GM21367 (cell line): ENCODE results near the gene ZBTB49.
A peak's percentile ranks its signal among the peaks of the same experiment; 100 is the strongest.
"Not testable (repeated sequence)": the region's sequence is repeated elsewhere in the genome, so short reads cannot be mapped to it uniquely, and the experiment has no call there.

Experiments
- ATAC-seq: cut with Tn5 transposase; IDR thresholded peaks from one replicate; pipeline ENCODE4 v1.9.1; 2021; ENCODE audit not compliant: unreplicated experiment

The ZBTB49 gene

GRCh38 chr4:4289941-4290850 lies at the start of gene ZBTB49, which contains the start of gene LYAR:
ZBTB49 (plus strand) TSS chr4:4290251; CDS start chr4:4299946, 9,695 bp downstream.
LYAR (minus strand) TSS chr4:4290154; CDS start chr4:4283742, 6,412 bp downstream.
- ATAC-seq: peak; percentile 87

- no peak for ATAC-seq
These were observed 44.9 kb upstream of the ZBTB49 start for GRCh38 chr4:4245172-4245571.

- no peak for ATAC-seq
These were observed 42.4 kb upstream of the ZBTB49 start for GRCh38 chr4:4247696-4248028.

GRCh38 chr4:4248029-4248884 lies 41.8 kb upstream of the ZBTB49 start, which contains the start of gene TMEM128:
TMEM128 (minus strand) TSS chr4:4248223; CDS start chr4:4248202, 21 bp downstream.
- peak; percentile 94 for ATAC-seq

GRCh38 chr4:4248885-4249203 lies 41.2 kb upstream of the ZBTB49 start:
- ATAC-seq: no peak

GRCh38 chr4:4249342-4249741 lies 40.7 kb upstream of the ZBTB49 start:
- not testable (repeated sequence) for ATAC-seq

GRCh38 chr4:4249866-4250265 lies 40.2 kb upstream of the ZBTB49 start:
- ATAC-seq: no peak

GRCh38 chr4:4254199-4254598 lies 35.9 kb upstream of the ZBTB49 start:
- ATAC-seq: no peak

- ATAC-seq: no peak
These were observed 35.4 kb upstream of the ZBTB49 start for GRCh38 chr4:4254666-4255065.

- no peak for ATAC-seq
These were observed 33.3 kb upstream of the ZBTB49 start for GRCh38 chr4:4256799-4257198.

- not testable (repeated sequence) for ATAC-seq
These were observed 32.3 kb upstream of the ZBTB49 start for GRCh38 chr4:4257705-4258104.

GRCh38 chr4:4259484-4260100 lies 30.5 kb upstream of the ZBTB49 start:
- ATAC-seq: no peak

- ATAC-seq: no peak
These were observed 29.8 kb upstream of the ZBTB49 start for GRCh38 chr4:4260185-4260751.

GRCh38 chr4:4267981-4268380 lies 22.1 kb upstream of the ZBTB49 start:
- ATAC-seq: no peak

GRCh38 chr4:4268776-4269175 lies 21.3 kb upstream of the ZBTB49 start:
- ATAC-seq: no peak

GRCh38 chr4:4269331-4269731 lies 20.7 kb upstream of the ZBTB49 start:
- ATAC-seq: no peak

GRCh38 chr4:4269856-4270255 lies 20.2 kb upstream of the ZBTB49 start:
- no peak for ATAC-seq

- ATAC-seq: no peak
These were observed 19.5 kb upstream of the ZBTB49 start for GRCh38 chr4:4270529-4270928.

- no peak for ATAC-seq
These were observed 18.1 kb upstream of the ZBTB49 start for GRCh38 chr4:4271912-4272311.

- ATAC-seq: no peak
These were observed 15.8 kb upstream of the ZBTB49 start for GRCh38 chr4:4274226-4274625.

- no peak for ATAC-seq
These were observed 12.5 kb upstream of the ZBTB49 start for GRCh38 chr4:4277531-4277930.
